GM12878 (cell line): Measurements from ENCODE around the gene USP54. TPM values are rescaled to one million over a fixed set of nuclear protein-coding genes. Genes with fewer than 3 reads are reported as not detected.

Source experiments
- ATF3 ChIP-seq: IDR thresholded peaks from 2 replicates; pipeline ENCODE4 v1.6.1; 2011; ENCODE audit warnings: low read depth, mild to moderate bottlenecking, low read length, moderate library complexity, borderline replicate concordance; ENCODE audit errors: extremely low read depth
- CEBPZ ChIP-seq: fragments of 150-350 bp; IDR thresholded peaks from 2 replicates; pipeline ENCODE4 v1.6.1; 2016; ENCODE audit warnings: low read depth, low read length
- ELK1 ChIP-seq: IDR thresholded peaks from 2 replicates; pipeline ENCODE4 v1.6.1; 2012; ENCODE audit warnings: low read depth, low read length, improper control_type of control experiment
- PML ChIP-seq: IDR thresholded peaks from 2 replicates; pipeline ENCODE4 v1.6.1; 2012; ENCODE audit warnings: low read length, inconsistent platforms
- ZBTB11 ChIP-seq: fragments of 450-650 bp; formaldehyde crosslinking; IDR thresholded peaks from 2 replicates; pipeline ENCODE4 v1.5.0; 2022; ENCODE audit warnings: mild to moderate bottlenecking, missing genetic modification characterization
- ZSCAN29 ChIP-seq: fragments of 450-650 bp; IDR thresholded peaks from 2 replicates; pipeline ENCODE4 v1.6.1; 2017; ENCODE audit warnings: mild to moderate bottlenecking, moderate library complexity
- polyA plus RNA-seq, 11 experiments: library from polyadenylated mRNA; depleted of rRNA in 4 of 11; unstranded in 6 of 11; stranded (reverse) in 5 of 11; fragments of >200 nt; fragmentation: Nextera tagmentation in 4 of 11; fragmentation: Illumina TruSeq in 1 of 11; extraction: Ambion mirVana in 4 of 11; extraction: Trizol in 1 of 11; gene quantifications; 1 replicate in 1 of 11; 2 replicates in 10 of 11; pipeline versions ENCODE4 v1.2.1 to v1.2.3, GENCODE V29; 2011 to 2016; ENCODE audit warnings: inconsistent platforms in 2 of 11, missing spikeins in 2 of 11, low read depth in 1 of 11
- total RNA-seq, 4 experiments: library from RNA; depleted of rRNA in 3 of 4; stranded (reverse); fragments of >200 nt in 3 of 4; fragmentation: Illumina TruSeq in 1 of 4; extraction: Trizol in 1 of 4; gene quantifications; 2 replicates each; pipeline versions ENCODE4 v1.2.1 to v1.2.3, GENCODE V29; 2013 to 2021

USP54 gene
- total and polyA plus RNA-seq, 10 of the 15 experiments (the other 5 are each of a cell fraction or from before 2014, with no cell fraction given): 0.93 to 10.5 (median 5.5) TPM

GRCh38 chr10:73497623-73498022 is 93.5 kb downstream of the USP54 start (continued):
- TF ChIP-seq ZBTB11 (CRISPR knock-in tag): no peak
- TF ChIP-seq ATF3: no peak
- TF ChIP-seq ELK1: no peak
- no peak for TF ChIP-seq ZSCAN29
- no peak for TF ChIP-seq CEBPZ
- TF ChIP-seq PML: no peak
